HEK293 (cell line): ENCODE results near the gene QRICH2.

Experiments used
- CTCF ChIP-seq: fragments of 450-650 bp; formaldehyde crosslinking; IDR thresholded peaks from 2 replicates; pipeline ENCODE4 v1.5.1; 2016; ENCODE audit warnings: missing biosample characterization, missing genetic modification characterization
- PRDM10 ChIP-seq: fragments of 450-650 bp; formaldehyde crosslinking; IDR thresholded peaks from 2 replicates; pipeline ENCODE4 v1.5.1; 2016; ENCODE audit warnings: missing biosample characterization, missing genetic modification characterization
- REST ChIP-seq: fragments of 450-650 bp; formaldehyde crosslinking; IDR thresholded peaks from 2 replicates; pipeline ENCODE4 v1.5.1; 2016; ENCODE audit warnings: missing biosample characterization, missing genetic modification characterization
- TRIM28 ChIP-seq: IDR thresholded peaks from 2 replicates; pipeline ENCODE4 v1.6.1; 2011; ENCODE audit warnings: low read length, control low read depth, borderline replicate concordance
- ZBTB11 ChIP-seq: fragments of 450-650 bp; formaldehyde crosslinking; conservative IDR thresholded peaks from 2 replicates; pipeline ENCODE4 v1.5.1; 2016; ENCODE audit warnings: low read depth, missing biosample characterization, missing genetic modification characterization
- ZBTB26 ChIP-seq: fragments of 450-650 bp; formaldehyde crosslinking; optimal IDR thresholded peaks from 2 replicates; pipeline ENCODE3; 2016; ENCODE audit warnings: missing biosample characterization, mild to moderate bottlenecking, missing genetic modification characterization
- ZNF121 ChIP-seq: fragments of 450-650 bp; formaldehyde crosslinking; IDR thresholded peaks from 2 replicates; pipeline ENCODE4 v1.5.1; 2016; ENCODE audit warnings: missing biosample characterization, missing genetic modification characterization
- ZNF211 ChIP-seq: fragments of 450-650 bp; formaldehyde crosslinking; IDR thresholded peaks from 2 replicates; pipeline ENCODE4 v1.5.1; 2016; ENCODE audit warnings: low read depth, missing biosample characterization, missing genetic modification characterization
- ZNF335 ChIP-seq: fragments of 450-650 bp; formaldehyde crosslinking; conservative IDR thresholded peaks from 2 replicates; pipeline ENCODE4 v1.5.1; 2016; ENCODE audit warnings: missing biosample characterization, missing genetic modification characterization
- ZNF488 ChIP-seq: fragments of 450-650 bp; formaldehyde crosslinking; IDR thresholded peaks from 2 replicates; pipeline ENCODE4 v1.5.1; 2016; ENCODE audit warnings: missing biosample characterization, missing genetic modification characterization
- ZNF514 ChIP-seq: fragments of 450-650 bp; formaldehyde crosslinking; IDR thresholded peaks from 2 replicates; pipeline ENCODE4 v1.5.1; 2016; ENCODE audit warnings: missing biosample characterization, missing genetic modification characterization
- ZSCAN23 ChIP-seq: fragments of 450-650 bp; formaldehyde crosslinking; IDR thresholded peaks from 2 replicates; pipeline ENCODE4 v1.5.1; 2016; ENCODE audit warnings: missing biosample characterization, missing genetic modification characterization

- no peak for TF ChIP-seq CTCF
- no peak for TF ChIP-seq ZNF488 (tag by site-specific recombination)
- TF ChIP-seq REST (tag by site-specific recombination) = no peak
- no peak for TF ChIP-seq ZNF211 (tag by site-specific recombination)
- TF ChIP-seq ZSCAN23 = no peak
- no peak for TF ChIP-seq ZNF514 (tag by site-specific recombination)
- TF ChIP-seq ZNF335 (tag by site-specific recombination) = no peak
- no peak for TF ChIP-seq PRDM10 (tag by site-specific recombination)
- no peak for TF ChIP-seq TRIM28
- TF ChIP-seq ZBTB26 = no peak
- TF ChIP-seq ZNF121 (tag by site-specific recombination) = no peak
- TF ChIP-seq ZBTB11 (tag by site-specific recombination) = no peak
Observed at GRCh38 chr17:76296186-76296585, 11.9 kb downstream of the QRICH2 start.
